Smooth muscle cell (in vitro differentiated cells): Measurements from ENCODE around the gene HYDIN. TPM values are rescaled to one million over a fixed set of nuclear protein-coding genes. Genes with fewer than 3 reads are reported as not detected.

Experiments
- DNase-seq: peaks from one replicate; lab custom pipeline; 2025; ENCODE audit not compliant: unreplicated experiment; lab: John Stamatoyannopoulos, UW
- H2AFZ ChIP-seq: fragments of 200-600 bp; sonication (generic); 2 replicates; pipeline ENCODE4 v1.6.0; 2016; ENCODE audit warnings: antibody characterized with exemption, low read depth, mild to moderate bottlenecking
- H3F3A ChIP-seq: fragments of 200-600 bp; sonication (generic); 2 replicates; pipeline ENCODE4 v1.6.0; 2017; ENCODE audit warnings: antibody characterized with exemption, low read depth
- H3K27ac ChIP-seq: fragments of 200-600 bp; sonication (generic); 2 replicates; pipeline ENCODE4 v1.5.1; 2016; ENCODE audit warnings: low read depth, mild to moderate bottlenecking
- H3K27me3 ChIP-seq: fragments of 200-600 bp; sonication (generic); 2 replicates; pipeline ENCODE4 v1.6.1; 2016; ENCODE audit warnings: low read depth, mild to moderate bottlenecking
- H3K36me3 ChIP-seq: fragments of 200-600 bp; sonication (generic); 2 replicates; pipeline ENCODE4 v1.5.1; 2016; ENCODE audit warnings: low read depth
- H3K4me1 ChIP-seq: fragments of 200-600 bp; sonication (generic); 2 replicates; pipeline ENCODE4 v1.5.1; 2016; ENCODE audit warnings: low read depth
- H3K4me2 ChIP-seq: fragments of 200-600 bp; sonication (generic); 2 replicates; pipeline ENCODE4 v1.6.0; 2016; ENCODE audit warnings: mild to moderate bottlenecking
- H3K4me3 ChIP-seq: fragments of 200-600 bp; sonication (generic); 2 replicates; pipeline ENCODE4 v1.5.1; 2016; ENCODE audit warnings: mild to moderate bottlenecking
- H3K79me2 ChIP-seq: fragments of 200-600 bp; sonication (generic); 2 replicates; pipeline ENCODE4 v1.6.0; 2016; ENCODE audit warnings: low read depth, mild to moderate bottlenecking
- H3K9ac ChIP-seq: fragments of 200-600 bp; sonication (generic); 2 replicates; pipeline ENCODE4 v1.6.0; 2016; ENCODE audit warnings: low read depth
- H3K9me3 ChIP-seq: fragments of 200-600 bp; sonication (generic); replicated peaks from 2 replicates; pipeline ENCODE4 v1.5.1; 2016; ENCODE audit warnings: low read depth
- H4K20me1 ChIP-seq: fragments of 200-600 bp; sonication (generic); 2 replicates; pipeline ENCODE4 v1.6.0; 2016; ENCODE audit warnings: low read depth
- CTCF ChIP-seq: fragments of 200-600 bp; sonication (generic); IDR thresholded peaks from 2 replicates; pipeline ENCODE4 v1.5.1; 2017; ENCODE audit warnings: borderline replicate concordance, mild to moderate bottlenecking, antibody characterized with exemption; ENCODE audit not compliant: insufficient read depth, poor library complexity, severe bottlenecking
- WGBS: methylation state at CpG from one replicate; pipeline ENCODE4 v1.1.7; 2016; ENCODE audit warnings: low lambda C conversion rate; 5-methylcytosine and 5-hydroxymethylcytosine counted together
- polyA plus RNA-seq: library from polyadenylated mRNA; unstranded; fragments of >200 nt; fragmentation: Nextera tagmentation; extraction: Ambion mirVana; gene quantifications from 2 replicates; pipeline ENCODE4 v1.2.1, GENCODE V29; 2016
- total RNA-seq: library from RNA; depleted of rRNA; stranded (reverse); fragments of >200 nt; gene quantifications from 2 replicates; pipeline ENCODE4 v1.2.3, GENCODE V29; 2014

Gene HYDIN
- total and polyA plus RNA-seq, 2 experiments from 2014 or later: 0.41 to 0.45 TPM

GRCh38 chr16:70772493-70772892 is 458.0 kb downstream of the HYDIN start:
- no peaks in the 10 kb centered on the region for H3K9me3 ChIP-seq
- H3K9ac ChIP-seq: no peak overlapping the region
- no peaks in the 10 kb centered on the region for H4K20me1 ChIP-seq
- H3K79me2 ChIP-seq: no peaks in the 10 kb centered on the region
- H3K27ac ChIP-seq: no peak overlapping the region
- 59% methylated on average over 1 of the region's 1 CpG for WGBS
- H3K4me3 ChIP-seq: no peak overlapping the region
- H2AFZ ChIP-seq: no peak overlapping the region
- no peak for DNase-seq
- no peak overlapping the region for H3K4me2 ChIP-seq
- no peaks in the 10 kb centered on the region for H3F3A ChIP-seq
- H3K36me3 ChIP-seq: no peaks in the 10 kb centered on the region
- no peaks in the 10 kb centered on the region for H3K27me3 ChIP-seq
- TF ChIP-seq CTCF: no peak
- H3K4me1 ChIP-seq: no peaks in the 10 kb centered on the region

GRCh38 chr16:70770626-70771552 is 459.6 kb downstream of the HYDIN start:
- Histone ChIP-seq H3K79me2 (no peaks in the 10 kb centered on the region), H3K4me2 (no peak overlapping the region), H3K9ac (no peak overlapping the region), H3F3A (no peaks in the 10 kb centered on the region), H3K4me3 (no peak overlapping the region), H3K27ac (no peak overlapping the region), H4K20me1 (no peaks in the 10 kb centered on the region), H3K27me3 (no peaks in the 10 kb centered on the region), H2AFZ (no peak overlapping the region), H3K4me1 (no peaks in the 10 kb centered on the region), H3K9me3 (no peaks in the 10 kb centered on the region), H3K36me3 (no peaks in the 10 kb centered on the region)
- WGBS: 59% methylated on average over 15 of the region's 15 CpGs
- peak; percentile 18 for DNase-seq
- TF ChIP-seq CTCF: peak; percentile 92

- Histone ChIP-seq H3K36me3 (no peaks in the 10 kb centered on the region), H3K27ac (no peak overlapping the region), H3K79me2 (no peaks in the 10 kb centered on the region), H3K9ac (no peak overlapping the region), H3K4me2 (no peak overlapping the region), H3K4me3 (no peak overlapping the region), H4K20me1 (no peaks in the 10 kb centered on the region), H3K27me3 (no peaks in the 10 kb centered on the region), H3K4me1 (no peaks in the 10 kb centered on the region), H3F3A (no peaks in the 10 kb centered on the region), H3K9me3 (no peaks in the 10 kb centered on the region), H2AFZ (no peak overlapping the region)
- TF ChIP-seq CTCF: no peak
- no peak for DNase-seq
- 94% methylated on average over 9 of the region's 9 CpGs for WGBS
These were observed 460.3 kb downstream of the HYDIN start for GRCh38 chr16:70770291-70770625.

GRCh38 chr16:70769761-70770160 is 460.8 kb downstream of the HYDIN start:
- H4K20me1 ChIP-seq: no peaks in the 10 kb centered on the region
- TF ChIP-seq CTCF: no peak
- DNase-seq: no peak
- H3K27ac ChIP-seq: no peak overlapping the region
- no peak overlapping the region for H3K4me3 ChIP-seq
- no peaks in the 10 kb centered on the region for H3F3A ChIP-seq
- no peak overlapping the region for H3K9ac ChIP-seq
- 86% methylated on average over 8 of the region's 8 CpGs for WGBS
- no peak overlapping the region for H3K4me2 ChIP-seq
- H2AFZ ChIP-seq: no peak overlapping the region
- no peaks in the 10 kb centered on the region for H3K27me3 ChIP-seq
- no peaks in the 10 kb centered on the region for H3K36me3 ChIP-seq
- H3K79me2 ChIP-seq: no peaks in the 10 kb centered on the region
- H3K9me3 ChIP-seq: no peaks in the 10 kb centered on the region
- no peaks in the 10 kb centered on the region for H3K4me1 ChIP-seq
